Endodermal cell (in vitro differentiated cells): ENCODE data around the gene DEFB119. TPM values are rescaled to one million over a fixed set of nuclear protein-coding genes. Genes with fewer than 3 reads are reported as not detected.

Source experiments
- DNase-seq: peaks from one replicate; pipeline ENCODE4 v3.0.0-alpha.2; 2017
- H3K27ac ChIP-seq: 2 replicates; pipeline ENCODE4 v1.5.1; 2013; ENCODE audit warnings: mild to moderate bottlenecking, low read depth, low read length, moderate library complexity
- H3K27me3 ChIP-seq: 2 replicates; pipeline ENCODE4 v1.6.1; 2013; ENCODE audit warnings: mild to moderate bottlenecking, low read length, moderate library complexity; ENCODE audit not compliant: insufficient read depth, control insufficient read depth, poor library complexity, severe bottlenecking
- H3K36me3 ChIP-seq: 2 replicates; pipeline ENCODE4 v1.7.0; 2013; ENCODE audit warnings: mild to moderate bottlenecking, low read length, moderate library complexity; ENCODE audit not compliant: control insufficient read depth, insufficient read depth
- H3K4me1 ChIP-seq: one replicate; pipeline ENCODE4 v1.7.0; 2013; ENCODE audit warnings: low read length; ENCODE audit not compliant: control insufficient read depth, insufficient read depth
- H3K4me3 ChIP-seq: 2 replicates; pipeline ENCODE4 v1.5.1; 2013; ENCODE audit warnings: mild to moderate bottlenecking, low read length, moderate library complexity
- H3K9ac ChIP-seq: 2 replicates; pipeline ENCODE4 v1.6.1; 2013; ENCODE audit warnings: mild to moderate bottlenecking, low read length, moderate library complexity; ENCODE audit not compliant: poor library complexity, severe bottlenecking; ENCODE audit errors: extremely low read depth
- H3K9me3 ChIP-seq: 2 replicates; pipeline ENCODE4 v1.6.1; 2013; ENCODE audit warnings: mild to moderate bottlenecking, low read length, moderate library complexity; ENCODE audit not compliant: control insufficient read depth
- H3K27ac Mint-ChIP-seq: 2 replicates; pipeline ENCODE4 v1.8.0; 2020; ENCODE audit warnings: mixed read lengths
- H3K27me3 Mint-ChIP-seq: 2 replicates; pipeline ENCODE4 v1.8.0; 2021; ENCODE audit warnings: mild to moderate bottlenecking, mixed read lengths; ENCODE audit not compliant: insufficient read depth
- H3K36me3 Mint-ChIP-seq: 2 replicates; pipeline ENCODE4 v1.8.0; 2020; ENCODE audit warnings: low read depth, mixed read lengths
- H3K4me1 Mint-ChIP-seq: 2 replicates; pipeline ENCODE4 v1.8.0; 2020; ENCODE audit warnings: mixed read lengths
- H3K4me3 Mint-ChIP-seq: 2 replicates; pipeline ENCODE4 v1.8.0; 2020; ENCODE audit warnings: mild to moderate bottlenecking, moderate library complexity, mixed read lengths
- H3K9me3 Mint-ChIP-seq: 2 replicates; pipeline ENCODE4 v1.8.0; 2020; ENCODE audit warnings: mild to moderate bottlenecking, mixed read lengths
- CTCF ChIP-seq: fragments of 200-600 bp; sonication (generic); conservative IDR thresholded peaks from 2 replicates; pipeline ENCODE4 v1.5.0; 2021; ENCODE audit warnings: antibody characterized with exemption, mild to moderate bottlenecking
- WGBS, 2 experiments: methylation state at CpG; one replicate each; pipeline versions ENCODE4 v1.1.5 to v1.1.7; 2013; ENCODE audit warnings: missing lambda C conversion rate in 2 of 2, mixed read lengths in 1 of 2; ENCODE audit not compliant: insufficient coverage in 1 of 2, insufficient read length in 1 of 2; 5-methylcytosine and 5-hydroxymethylcytosine counted together
- total RNA-seq, 2 donors: library from RNA; stranded (reverse); fragmentation: NEBNext Ultra II Directional in 1 of 2; extraction: Animal tissue kit (Norgen Biotek cat#: 25700) in 1 of 2; gene quantifications; 2 replicates in 1 of 2; 3 replicates in 1 of 2; pipeline ENCODE4 v1.2.1, GENCODE V29; 2021

DEFB119 gene
- total RNA-seq, 2 donors from 2014 or later = not detected

- Mint-ChIP-seq H3K4me1 (no peaks in the 10 kb centered on the region), H3K27me3 (no peaks in the 10 kb centered on the region), H3K27ac (no peak overlapping the region), H3K4me3 (no peak overlapping the region), H3K36me3 (no peaks in the 10 kb centered on the region), H3K9me3 (peaks cover 95% of the 10 kb centered on the region)
- Histone ChIP-seq H3K36me3 (no peaks in the 10 kb centered on the region), H3K4me3 (no peak overlapping the region), H3K27me3 (no peaks in the 10 kb centered on the region), H3K4me1 (no peaks in the 10 kb centered on the region), H3K9ac (no peak overlapping the region), H3K27ac (no peak overlapping the region), H3K9me3 (peaks cover 56% of the 10 kb centered on the region)
- no peak for DNase-seq
- 74 to 77% methylated on average over 5 to 6 of the region's 6 CpGs for WGBS, 2 experiments
- no peak for TF ChIP-seq CTCF
These were observed 24.0 kb upstream of the DEFB119 start for GRCh38 chr20:31414381-31414780.

GRCh38 chr20:31410011-31410410 lies 19.6 kb upstream of the DEFB119 start:
- Histone ChIP-seq H3K27ac (no peak overlapping the region), H3K36me3 (no peaks in the 10 kb centered on the region), H3K9ac (no peak overlapping the region), H3K27me3 (no peaks in the 10 kb centered on the region), H3K4me3 (no peak overlapping the region), H3K4me1 (no peaks in the 10 kb centered on the region), H3K9me3 (peaks cover 69% of the 10 kb centered on the region)
- Mint-ChIP-seq H3K27me3 (no peaks in the 10 kb centered on the region), H3K4me1 (no peaks in the 10 kb centered on the region), H3K9me3 (peaks cover 81% of the 10 kb centered on the region), H3K36me3 (no peaks in the 10 kb centered on the region), H3K4me3 (no peak overlapping the region), H3K27ac (no peak overlapping the region)
- DNase-seq = no peak
- TF ChIP-seq CTCF = no peak
- 33 to 80% methylated on average over 1 of the region's 1 CpG for WGBS, 2 experiments

- peaks cover 78% of the 10 kb centered on the region for H3K9me3 ChIP-seq
- no peak within 1 kb of the TSS for H3K4me3 Mint-ChIP-seq
- H3K36me3 Mint-ChIP-seq = no peaks in the 10 kb centered on the region
- H3K27ac ChIP-seq = no peak within 1 kb of the TSS
- no peaks in the 10 kb centered on the region for H3K27me3 Mint-ChIP-seq
- H3K27ac Mint-ChIP-seq = no peak within 1 kb of the TSS
- no peak for DNase-seq
- no peak within 1 kb of the TSS for H3K4me3 ChIP-seq
- H3K4me1 ChIP-seq = no peaks in the 10 kb centered on the region
- H3K4me1 Mint-ChIP-seq = no peaks in the 10 kb centered on the region
- WGBS, 2 experiments = 44 to 51% methylated on average over 3 of the region's 3 CpGs
- H3K9me3 Mint-ChIP-seq = peaks cover 43% of the 10 kb centered on the region
- no peak within 1 kb of the TSS for H3K9ac ChIP-seq
- no peak for TF ChIP-seq CTCF
- no peaks in the 10 kb centered on the region for H3K36me3 ChIP-seq
- no peaks in the 10 kb centered on the region for H3K27me3 ChIP-seq
These were observed 15.7 kb upstream of the DEFB119 start, which contains the start of gene DEFB121 for GRCh38 chr20:31406115-31406514. TSS of gene DEFB121 (minus strand) at chr20:31406215. CDS start at chr20:31406152, 63 bp downstream.
